Amniotic epithelial cell (primary cell): ENCODE measurements around the gene ACTBL2.
A peak's percentile ranks its signal among the peaks of the same experiment; 100 is the strongest.
"Not testable (repeated sequence)": the region's sequence is repeated elsewhere in the genome, so short reads cannot be mapped to it uniquely, and the experiment has no call there.

Experiments used
- DNase-seq: peaks from one replicate; pipeline ENCODE4 v3.0.0-alpha.2; 2010; ENCODE audit warnings: low read depth

Gene ACTBL2

GRCh38 chr5:57494104-57495098, 11.8 kb upstream of the ACTBL2 start:
- DNase-seq = peak; percentile 99

DNA sequence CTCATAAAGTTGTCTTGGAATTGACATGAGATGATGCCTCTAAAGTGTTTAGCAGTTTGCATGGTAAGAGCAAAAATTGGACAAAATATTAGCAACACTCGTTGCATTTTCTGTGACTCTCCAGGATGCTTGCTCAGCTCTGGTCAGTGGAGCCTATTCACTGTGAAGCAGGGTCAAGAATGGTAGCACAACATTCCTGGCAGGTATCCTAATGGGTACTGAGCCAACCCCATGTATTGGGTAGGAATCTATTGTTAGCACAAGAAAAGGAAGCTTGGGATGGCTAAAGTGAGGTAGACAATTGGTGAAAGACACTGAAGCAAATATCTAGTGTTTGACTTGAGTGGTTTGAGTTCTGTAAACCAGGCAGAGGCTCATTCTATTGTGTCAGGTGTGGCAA, 10.4 kb upstream of the ACTBL2 start:
- DNase-seq = no peak

DNA sequence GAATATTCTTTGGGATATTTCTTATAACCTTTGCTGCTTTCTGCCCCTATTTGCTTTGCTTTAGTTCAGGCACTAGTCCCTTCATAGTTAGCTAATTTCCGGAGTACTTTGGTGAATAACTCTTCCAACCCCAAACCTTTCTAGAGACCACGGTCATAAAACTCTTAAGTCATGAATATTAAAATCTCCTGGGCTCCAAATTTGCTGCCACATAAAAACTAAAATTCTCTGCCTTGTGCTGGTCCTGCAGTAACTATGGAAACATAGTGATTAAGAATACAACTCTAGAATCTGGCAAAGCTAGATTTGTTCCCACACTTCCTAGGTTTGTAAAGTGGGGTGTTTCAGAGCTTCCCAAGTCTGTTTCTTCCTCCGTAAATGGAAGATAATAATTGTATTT, 10.0 kb upstream of the ACTBL2 start:
- DNase-seq = no peak

- no peak for DNase-seq
Measured at GRCh38 chr5:57491369-57491965, 8.9 kb upstream of the ACTBL2 start.

GRCh38 chr5:57488215-57488955, 5.8 kb upstream of the ACTBL2 start:
- DNase-seq = peak; percentile 82

DNA sequence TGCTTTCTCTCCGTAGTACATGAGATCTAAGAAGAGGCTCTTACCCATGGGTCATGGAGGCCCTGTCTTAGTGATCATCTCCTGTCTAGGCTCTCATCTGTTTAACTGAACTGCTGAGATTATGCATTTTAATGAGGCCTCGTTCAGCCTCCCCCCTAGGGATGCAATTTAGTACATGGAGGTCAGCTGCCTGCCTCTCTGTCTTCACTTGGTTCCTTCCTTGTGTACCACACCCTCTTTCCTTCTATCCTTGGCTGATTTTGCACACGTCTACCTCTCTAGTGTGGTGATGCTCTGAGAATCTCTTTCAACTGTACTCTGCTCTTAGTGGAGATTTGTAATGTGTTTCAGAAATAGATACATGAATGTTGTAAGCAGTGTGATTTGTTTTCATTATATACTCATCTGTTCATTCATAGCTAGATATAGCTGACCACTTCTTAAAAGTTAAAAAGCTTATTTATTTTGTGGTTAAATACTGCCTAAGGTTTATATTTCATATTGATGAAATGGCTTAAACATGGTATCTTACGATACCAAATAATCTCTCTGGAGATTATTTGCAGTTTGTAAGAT, 3.5 kb upstream of the ACTBL2 start:
- DNase-seq = peak; percentile 57

- DNase-seq = peak; percentile 66
Measured at GRCh38 chr5:57478826-57479225, 3.8 kb downstream of the ACTBL2 start.

DNA sequence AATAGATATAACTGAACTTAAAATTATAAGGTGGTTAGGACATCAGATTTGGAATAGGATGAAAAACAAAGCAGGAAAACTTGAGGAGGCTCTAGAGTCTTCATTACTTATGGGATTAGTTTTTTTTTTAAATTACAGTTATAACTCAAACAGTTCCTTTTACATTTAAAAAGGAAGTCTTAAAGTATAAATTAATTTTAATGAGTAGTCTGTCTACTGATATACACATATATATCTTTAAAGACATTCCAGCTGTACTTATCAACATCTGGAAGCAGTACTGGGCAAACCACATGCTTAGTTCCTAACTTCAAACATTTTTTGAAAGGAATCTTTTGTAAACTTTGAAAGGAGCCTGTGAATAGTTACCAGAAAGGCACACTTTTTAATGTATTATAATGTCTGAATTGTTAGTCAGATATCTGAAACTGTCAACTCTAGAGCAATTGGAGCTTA, 6.0 kb downstream of the ACTBL2 start:
- peak; percentile 40 for DNase-seq

GRCh38 chr5:57470339-57470738, 12.3 kb downstream of the ACTBL2 start:
- DNase-seq = peak; percentile 43

DNA sequence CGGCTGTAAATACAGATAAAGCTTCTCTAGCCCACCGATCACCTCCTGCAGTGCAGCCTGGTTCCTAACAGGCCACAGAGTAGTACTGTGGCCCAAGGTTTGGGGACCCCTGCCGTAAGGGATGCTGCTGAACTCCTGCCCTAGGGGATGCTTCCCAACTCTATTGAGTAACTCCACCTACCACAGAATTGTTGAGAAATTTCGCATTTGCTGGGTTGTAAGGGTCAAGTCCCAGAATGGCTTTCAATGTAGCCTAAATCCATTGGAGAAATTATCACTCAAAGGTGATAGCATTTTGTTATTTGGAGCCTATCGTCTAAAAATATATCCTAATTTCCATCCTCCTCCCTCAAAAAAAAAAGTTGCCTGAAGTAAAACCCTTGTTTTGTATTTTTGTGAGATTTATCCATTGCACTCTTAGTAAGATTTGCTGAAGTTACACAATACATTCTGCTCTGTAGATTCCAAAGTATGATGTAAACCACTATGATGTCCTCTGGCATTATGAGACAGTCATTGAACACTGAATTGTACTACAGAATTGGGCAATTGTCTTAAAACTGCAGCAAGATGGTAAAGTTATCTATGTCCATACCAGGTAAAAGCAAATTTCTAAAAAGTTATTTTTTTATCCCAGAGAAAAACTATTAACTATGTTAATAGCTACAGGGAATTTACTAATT, 14.0 kb downstream of the ACTBL2 start:
- DNase-seq = peak; percentile 89

DNA sequence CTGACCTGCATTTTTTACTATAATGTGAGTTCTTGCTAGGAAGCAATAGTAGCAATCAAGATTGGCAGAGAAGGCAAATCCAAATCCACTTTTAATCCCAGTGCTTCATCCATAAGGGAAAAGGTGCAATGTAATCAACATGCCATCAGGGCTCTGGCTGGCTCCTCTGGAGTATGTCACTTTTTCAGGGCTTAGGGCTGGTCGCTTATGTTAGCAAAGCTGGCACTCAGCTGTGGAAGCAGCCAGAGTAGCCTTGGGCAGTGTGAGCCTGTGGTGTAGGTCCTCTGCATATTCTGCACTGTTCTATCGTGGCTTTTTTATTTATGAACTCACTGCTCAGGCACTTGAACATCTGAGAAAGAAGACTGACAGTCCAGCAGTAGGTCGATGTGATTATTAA, 16.1 kb downstream of the ACTBL2 start:
- no peak for DNase-seq

GRCh38 chr5:57460056-57460455, 22.6 kb downstream of the ACTBL2 start:
- not testable (repeated sequence) for DNase-seq

GRCh38 chr5:57458443-57458842, 24.2 kb downstream of the ACTBL2 start:
- DNase-seq = no peak

DNA sequence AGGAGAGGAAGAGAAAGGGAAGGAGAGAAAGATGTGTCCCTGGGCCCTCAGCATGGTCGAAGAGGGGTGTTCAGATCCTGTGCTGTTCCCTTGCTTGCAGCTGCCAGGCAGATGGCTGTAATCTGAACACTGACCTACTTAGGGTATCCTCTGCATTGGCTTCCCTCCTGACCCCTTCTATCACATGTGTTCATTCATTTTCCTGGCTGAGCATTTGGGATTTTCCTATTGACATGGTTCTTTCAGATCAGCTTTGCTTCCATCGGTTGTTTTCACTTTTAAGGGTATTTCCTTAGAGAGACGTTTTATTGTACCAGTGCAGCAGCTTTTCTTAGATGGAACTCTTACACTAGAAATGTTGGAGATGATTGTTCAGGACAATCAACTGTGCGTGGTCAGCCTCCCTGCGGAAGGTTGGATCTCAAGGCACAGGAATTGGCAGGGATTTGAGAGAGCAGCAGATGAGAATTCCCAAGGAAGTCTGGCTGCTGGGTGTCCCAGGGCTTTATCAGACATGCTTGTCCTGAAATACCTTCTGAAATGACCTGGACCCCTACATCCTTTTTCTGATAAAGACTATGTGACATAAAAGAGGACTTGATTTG, 26.0 kb downstream of the ACTBL2 start:
- DNase-seq = no peak

GRCh38 chr5:57455511-57456455, 26.8 kb downstream of the ACTBL2 start:
- no peak for DNase-seq

- DNase-seq = no peak
Measured at GRCh38 chr5:57454896-57455295, 27.7 kb downstream of the ACTBL2 start.

DNA sequence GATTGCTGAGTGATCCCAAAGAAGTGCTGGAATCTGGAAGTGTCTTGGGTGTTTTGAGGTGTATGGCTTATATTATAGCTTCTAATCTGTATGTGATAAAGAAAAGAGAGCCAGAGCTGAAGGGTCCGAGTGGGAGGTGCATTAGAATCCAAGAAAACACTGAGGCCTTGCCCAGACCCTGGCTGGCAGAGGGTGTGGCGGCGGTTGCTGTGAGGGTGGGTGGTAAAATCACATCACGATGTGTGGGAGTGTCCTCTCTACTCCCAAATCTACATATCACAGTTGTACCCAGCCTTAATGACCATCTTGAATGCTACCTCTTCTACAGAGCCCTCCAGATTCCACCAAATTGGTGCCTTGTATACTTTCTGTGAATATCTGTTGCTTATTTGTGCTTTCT, 28.9 kb downstream of the ACTBL2 start:
- no peak for DNase-seq

DNA sequence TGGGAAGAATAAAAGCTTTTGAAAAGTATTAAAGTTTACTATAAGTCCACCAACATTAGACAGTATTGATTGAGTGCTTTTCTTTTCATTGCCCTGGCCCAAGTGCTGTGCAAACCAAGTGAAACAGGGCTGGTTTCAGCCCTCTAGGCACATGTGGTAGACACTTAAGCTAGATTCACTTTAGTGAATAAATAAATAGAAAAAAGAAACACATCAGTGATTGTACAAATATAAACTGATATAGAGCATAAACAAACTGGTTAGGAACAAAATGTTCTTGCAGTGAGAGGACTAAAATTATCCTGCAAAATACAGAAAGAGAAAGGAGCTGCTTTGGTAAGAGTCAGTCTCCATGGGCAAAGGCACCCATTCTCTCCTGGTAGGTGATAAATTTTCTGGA, 29.7 kb downstream of the ACTBL2 start:
- peak; percentile 44 for DNase-seq

DNA sequence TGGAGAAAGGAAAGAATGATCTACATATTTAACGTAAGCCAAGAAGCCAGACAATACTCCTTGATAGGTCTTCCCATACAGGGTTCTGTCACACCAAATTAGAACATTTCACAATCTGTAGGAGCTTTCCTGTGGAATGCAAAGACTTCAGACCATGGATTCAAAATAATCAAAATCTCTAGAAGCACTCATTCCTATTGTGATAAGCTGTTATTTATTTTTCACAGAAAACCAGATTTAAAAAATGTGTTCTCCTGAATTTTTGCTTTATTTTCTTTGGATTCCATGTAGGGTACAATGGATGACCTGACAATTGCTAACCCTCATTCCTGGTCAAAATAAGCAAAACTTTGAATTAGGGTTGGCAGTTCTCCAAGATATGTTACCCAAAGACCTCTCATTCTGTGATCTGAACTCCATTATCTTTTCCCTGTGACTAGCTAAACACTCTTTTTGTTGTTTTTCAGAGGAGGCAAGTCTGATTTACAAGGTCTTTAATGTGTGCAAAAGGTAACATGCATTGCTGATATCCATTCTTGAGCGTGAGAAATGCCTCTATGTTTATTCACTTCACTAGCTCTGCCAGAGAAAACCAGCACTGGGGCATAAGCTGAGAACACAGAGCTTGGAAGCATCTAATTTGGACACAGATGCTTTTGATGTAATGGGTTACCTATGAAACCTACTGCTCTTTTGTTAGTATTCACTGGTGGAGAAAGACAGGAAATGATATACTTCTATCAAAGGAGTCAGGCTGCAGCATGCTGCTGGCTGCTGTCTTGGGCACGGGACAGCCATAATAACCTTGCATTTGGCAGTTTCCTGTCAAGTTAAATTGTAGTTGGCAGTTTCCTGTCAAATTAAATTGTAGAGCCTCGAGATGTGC, 31.4 kb downstream of the ACTBL2 start:
- DNase-seq = peak; percentile 98
